MV-4-11 (cell line): ENCODE results near the gene CDAN1.
"Not testable (repeated sequence)": the region's sequence is repeated elsewhere in the genome, so short reads cannot be mapped to it uniquely, and the experiment has no call there.

Source experiments
- DNase-seq: peaks from one replicate; lab custom pipeline; 2025; lab: John Stamatoyannopoulos, UW

The CDAN1 gene, protein sequence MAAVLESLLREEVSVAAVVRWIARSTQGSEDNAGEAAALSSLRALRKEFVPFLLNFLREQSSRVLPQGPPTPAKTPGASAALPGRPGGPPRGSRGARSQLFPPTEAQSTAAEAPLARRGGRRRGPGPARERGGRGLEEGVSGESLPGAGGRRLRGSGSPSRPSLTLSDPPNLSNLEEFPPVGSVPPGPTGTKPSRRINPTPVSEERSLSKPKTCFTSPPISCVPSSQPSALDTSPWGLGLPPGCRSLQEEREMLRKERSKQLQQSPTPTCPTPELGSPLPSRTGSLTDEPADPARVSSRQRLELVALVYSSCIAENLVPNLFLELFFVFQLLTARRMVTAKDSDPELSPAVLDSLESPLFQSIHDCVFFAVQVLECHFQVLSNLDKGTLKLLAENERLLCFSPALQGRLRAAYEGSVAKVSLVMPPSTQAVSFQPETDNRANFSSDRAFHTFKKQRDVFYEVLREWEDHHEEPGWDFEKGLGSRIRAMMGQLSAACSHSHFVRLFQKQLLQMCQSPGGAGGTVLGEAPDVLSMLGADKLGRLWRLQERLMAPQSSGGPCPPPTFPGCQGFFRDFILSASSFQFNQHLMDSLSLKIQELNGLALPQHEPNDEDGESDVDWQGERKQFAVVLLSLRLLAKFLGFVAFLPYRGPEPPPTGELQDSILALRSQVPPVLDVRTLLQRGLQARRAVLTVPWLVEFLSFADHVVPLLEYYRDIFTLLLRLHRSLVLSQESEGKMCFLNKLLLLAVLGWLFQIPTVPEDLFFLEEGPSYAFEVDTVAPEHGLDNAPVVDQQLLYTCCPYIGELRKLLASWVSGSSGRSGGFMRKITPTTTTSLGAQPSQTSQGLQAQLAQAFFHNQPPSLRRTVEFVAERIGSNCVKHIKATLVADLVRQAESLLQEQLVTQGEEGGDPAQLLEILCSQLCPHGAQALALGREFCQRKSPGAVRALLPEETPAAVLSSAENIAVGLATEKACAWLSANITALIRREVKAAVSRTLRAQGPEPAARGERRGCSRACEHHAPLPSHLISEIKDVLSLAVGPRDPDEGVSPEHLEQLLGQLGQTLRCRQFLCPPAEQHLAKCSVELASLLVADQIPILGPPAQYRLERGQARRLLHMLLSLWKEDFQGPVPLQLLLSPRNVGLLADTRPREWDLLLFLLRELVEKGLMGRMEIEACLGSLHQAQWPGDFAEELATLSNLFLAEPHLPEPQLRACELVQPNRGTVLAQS

GRCh38 chr15:42736793-42737528 lies at the start of gene CDAN1:
CDAN1 (minus strand) TSS chr15:42737128; CDS start chr15:42737102, 26 bp downstream.
- peak; percentile 76 for DNase-seq

GRCh38 chr15:42785569-42785968 lies 48.6 kb upstream of the CDAN1 start:
- no peak for DNase-seq

DNA sequence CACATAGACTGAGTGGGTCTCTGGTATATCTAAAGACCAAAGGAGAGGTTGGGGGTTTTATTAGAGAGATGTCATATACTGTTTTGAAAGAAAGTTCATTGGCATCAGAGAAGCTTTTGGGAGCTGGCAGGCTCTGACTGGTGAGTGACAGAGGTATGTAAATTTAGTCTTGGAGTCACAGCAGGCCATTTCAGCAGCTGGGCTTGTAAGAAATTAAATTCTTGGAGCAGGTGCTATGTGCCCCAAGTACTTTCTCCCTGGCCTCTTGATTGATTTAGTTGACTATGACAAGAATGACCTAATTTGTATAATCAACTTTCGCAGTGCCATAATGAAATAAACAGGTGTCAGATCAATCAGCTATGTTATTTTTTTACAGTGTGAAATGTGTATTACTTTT lies 47.8 kb upstream of the CDAN1 start:
- no peak for DNase-seq

DNA sequence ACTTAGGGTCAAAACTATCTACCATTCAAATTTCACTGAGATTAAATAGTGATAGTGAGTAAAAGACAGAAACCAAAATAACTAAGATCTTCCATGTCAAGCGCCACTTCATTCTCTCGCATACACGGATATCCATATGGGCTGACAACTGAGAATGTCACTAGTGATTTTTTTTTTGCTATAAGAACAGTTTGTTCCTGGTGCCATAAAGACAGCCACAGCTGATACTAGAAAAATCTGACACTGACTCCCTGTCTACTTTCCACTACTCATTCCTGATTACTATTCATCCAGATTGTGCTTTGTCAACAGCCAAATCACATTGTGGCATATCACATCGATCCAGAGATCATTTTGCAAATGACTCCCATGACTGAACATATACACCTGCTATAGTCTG lies 45.8 kb upstream of the CDAN1 start:
- no peak for DNase-seq

DNA sequence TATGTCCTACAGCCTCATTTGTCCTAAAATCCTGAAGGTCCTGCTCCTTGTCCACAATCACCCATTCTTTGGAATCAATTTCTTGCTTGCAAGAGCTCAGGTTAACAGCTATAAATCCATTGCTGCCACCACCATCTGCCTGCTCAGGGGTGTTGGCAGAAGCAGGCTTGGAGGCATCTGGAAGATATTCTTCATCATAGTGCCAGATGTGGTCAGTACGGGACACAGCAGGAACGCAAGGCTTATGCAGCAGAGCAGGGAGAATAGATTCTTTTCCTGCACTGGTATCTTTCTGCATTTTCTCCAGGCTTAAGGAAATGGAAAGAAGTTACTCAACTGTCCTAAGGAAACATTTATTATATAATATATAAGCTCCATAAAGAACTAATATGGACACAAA lies 38.5 kb upstream of the CDAN1 start:
- no peak for DNase-seq

DNA sequence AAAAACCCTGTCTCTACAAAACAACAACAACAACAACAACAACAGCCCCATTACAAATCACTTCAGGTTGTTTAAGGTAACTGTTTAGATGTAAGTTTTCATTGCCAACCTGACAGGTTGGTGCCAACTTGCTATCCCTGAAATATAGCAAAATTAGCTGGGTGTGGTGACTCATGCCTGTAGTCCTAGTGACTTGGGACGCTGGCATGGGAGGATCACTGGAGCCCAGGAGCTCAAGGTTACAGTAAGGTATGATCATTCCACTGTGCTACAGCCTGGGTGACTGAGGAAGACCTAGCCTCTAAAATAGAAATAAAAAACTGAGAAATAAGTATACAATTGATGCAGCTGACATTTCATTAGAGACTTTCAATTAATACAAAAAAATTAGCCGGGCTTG lies 36.0 kb upstream of the CDAN1 start:
- no peak for DNase-seq

- no peak for DNase-seq
These were observed 35.2 kb upstream of the CDAN1 start for GRCh38 chr15:42772144-42772543.

DNA sequence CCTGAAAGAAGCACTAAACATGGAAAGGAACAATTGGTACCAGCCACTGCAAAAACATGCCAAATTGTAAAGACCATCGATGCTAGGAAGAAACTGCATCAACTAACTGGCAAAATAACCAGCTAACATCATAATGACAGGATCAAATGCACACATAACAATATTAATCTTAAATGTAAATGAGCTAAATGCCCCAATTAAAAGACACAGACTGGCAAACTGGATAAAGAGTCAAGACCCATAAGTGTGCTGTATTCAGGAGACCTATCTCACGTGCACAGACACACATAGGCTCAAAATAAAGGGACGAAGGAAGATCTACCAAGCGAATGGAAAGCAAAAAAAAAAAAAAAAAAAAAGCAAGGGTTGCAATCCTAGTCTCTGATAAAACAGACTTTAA lies 29.2 kb upstream of the CDAN1 start:
- DNase-seq, result not testable (repeated sequence)

DNA sequence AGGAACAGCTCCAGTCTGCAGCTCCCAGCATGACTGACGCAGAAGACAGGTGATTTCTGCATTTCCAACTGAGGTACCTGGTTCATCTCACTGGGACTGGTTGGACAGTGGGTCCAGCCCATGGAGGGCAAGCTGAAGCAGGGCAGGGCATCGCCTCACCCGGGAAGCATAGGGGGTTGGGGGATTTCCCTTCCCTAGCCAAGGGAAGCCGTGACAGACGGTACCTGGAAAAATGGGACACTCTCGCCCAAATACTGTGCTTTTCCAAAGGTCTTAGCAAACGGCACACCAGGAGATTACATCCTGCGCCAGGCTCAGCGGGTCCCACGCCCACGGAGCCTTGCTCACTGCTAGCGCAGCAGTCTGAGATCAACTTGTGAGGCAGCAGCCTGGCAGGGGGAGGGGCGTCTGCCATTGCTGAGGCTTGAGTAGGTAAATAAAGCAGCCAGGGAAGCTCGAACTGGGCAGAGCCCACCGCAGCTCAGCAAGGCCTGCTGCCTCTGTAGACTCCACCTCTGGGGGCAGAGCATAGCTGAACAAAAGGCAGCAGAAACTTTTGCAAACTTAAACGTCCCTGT lies 27.3 kb upstream of the CDAN1 start:
- not testable (repeated sequence) for DNase-seq

DNA sequence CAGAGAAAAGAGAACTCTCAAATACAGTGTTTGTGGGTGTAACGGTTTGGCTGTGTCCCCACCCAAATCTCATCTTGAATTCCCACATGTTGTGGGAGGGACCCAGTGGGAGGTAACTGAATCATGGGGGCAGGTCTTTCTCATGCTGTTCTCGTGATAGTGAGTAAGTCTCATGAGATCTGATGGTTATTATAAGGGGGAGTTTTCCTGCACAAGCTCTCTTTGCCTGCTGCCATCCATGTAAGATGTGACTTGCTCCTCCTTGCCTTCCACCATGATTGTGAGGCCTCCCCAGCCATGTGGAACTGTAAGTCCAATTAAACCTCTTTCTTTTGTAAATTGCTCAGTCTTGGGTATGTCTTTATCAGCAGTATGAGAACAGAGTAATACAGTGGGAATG lies 24.9 kb upstream of the CDAN1 start:
- not testable (repeated sequence) for DNase-seq

DNA sequence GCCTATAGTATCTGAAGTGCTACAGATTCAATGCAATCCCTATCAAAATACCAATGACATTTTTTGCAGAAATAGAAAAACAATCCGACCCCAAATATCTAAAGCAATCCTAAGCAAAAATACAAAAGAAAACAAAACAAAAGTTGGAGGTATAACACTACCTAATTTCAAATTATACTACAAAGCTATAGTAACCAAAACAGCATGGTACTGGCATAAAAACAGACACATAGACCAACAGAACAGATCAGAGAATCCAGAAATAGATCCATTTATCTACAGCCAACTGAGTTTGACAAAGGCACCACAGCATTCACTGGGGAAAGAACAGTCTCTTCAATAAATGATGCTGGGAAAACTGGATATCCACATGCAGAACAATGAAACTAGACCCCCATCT lies 23.8 kb upstream of the CDAN1 start:
- no peak for DNase-seq

DNA sequence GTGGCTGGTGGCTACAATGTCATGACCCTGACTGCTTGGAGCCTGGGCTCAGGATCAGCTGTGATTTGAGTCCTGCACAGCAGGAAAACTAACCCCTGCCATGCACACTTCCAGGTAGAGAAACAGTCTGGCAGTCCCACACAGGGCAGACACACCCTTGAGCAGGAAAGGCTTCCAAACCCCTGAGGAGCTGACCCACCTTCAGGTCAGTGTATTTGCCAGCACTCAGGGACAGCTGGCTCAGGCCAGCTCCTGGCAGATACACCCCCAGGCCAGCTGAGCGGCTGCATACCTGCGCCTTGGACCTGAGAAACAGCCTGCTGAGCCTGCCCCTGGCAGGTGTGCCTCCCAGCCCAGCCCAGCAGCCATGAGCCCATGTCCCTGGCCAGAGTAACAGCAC lies 22.2 kb upstream of the CDAN1 start:
- no peak for DNase-seq

- DNase-seq, result no peak
These were observed 13.4 kb upstream of the CDAN1 start for GRCh38 chr15:42750306-42750705.

- no peak for DNase-seq
These were observed 12.3 kb upstream of the CDAN1 start for GRCh38 chr15:42749266-42749665.

DNA sequence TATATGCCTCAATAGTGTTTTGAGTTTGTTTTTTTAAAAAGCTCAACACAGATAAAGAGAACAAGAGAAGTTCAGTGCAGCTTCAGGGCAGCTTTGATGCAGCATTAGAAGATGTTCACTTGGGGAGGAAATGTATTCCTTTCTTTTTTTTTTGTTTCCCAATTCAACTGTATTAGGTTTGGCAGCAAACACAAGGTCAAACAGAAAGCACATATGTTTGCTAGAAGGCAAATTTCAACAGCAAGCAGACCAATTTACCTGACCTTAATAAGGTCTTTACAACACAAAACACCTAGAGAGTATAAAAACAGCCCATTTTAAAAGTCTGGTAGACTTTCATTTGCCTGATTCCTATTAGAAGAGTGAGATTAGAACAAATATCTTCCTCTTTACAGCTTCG lies 7.3 kb upstream of the CDAN1 start:
- DNase-seq, result no peak

GRCh38 chr15:42742149-42742548 lies 5.2 kb upstream of the CDAN1 start:
- no peak for DNase-seq

- DNase-seq, result no peak
These were observed 4.8 kb upstream of the CDAN1 start for GRCh38 chr15:42741710-42742109.

- no peak for DNase-seq
These were observed 801 bp upstream of the CDAN1 start for GRCh38 chr15:42737529-42738328.

DNA sequence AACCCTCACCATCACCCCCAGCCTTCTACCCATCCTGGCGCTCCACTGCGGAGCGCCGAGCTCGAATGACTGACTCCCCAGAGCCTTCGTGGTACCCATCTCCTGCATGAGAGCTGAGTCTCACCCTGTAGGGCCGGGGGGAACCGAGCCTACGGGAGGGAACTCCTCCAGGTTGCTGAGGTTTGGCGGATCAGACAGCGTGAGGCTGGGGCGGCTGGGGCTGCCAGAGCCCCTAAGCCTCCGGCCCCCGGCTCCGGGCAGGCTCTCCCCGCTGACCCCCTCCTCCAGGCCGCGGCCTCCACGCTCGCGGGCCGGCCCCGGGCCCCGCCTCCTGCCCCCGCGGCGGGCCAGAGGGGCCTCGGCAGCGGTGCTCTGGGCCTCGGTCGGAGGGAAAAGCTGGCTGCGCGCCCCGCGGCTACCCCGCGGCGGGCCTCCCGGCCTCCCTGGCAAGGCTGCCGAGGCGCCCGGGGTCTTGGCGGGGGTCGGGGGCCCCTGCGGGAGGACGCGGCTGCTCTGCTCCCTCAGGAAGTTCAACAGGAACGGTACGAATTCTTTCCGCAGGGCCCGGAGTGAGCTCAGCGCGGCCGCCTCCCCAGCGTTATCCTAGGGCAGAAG lies 643 bp downstream of the CDAN1 start:
- no peak for DNase-seq
